Stimulated activated memory B cell treated with anti-CD40 and anti-IgM and Interleukin-4, amounts not matched to agents 10 μg/mL and 1 μg/mL and 100 μg/mL, for 72 hours (primary cell): ENCODE measurements around the gene CHAF1B.
"Not testable (repeated sequence)": the region's sequence is repeated elsewhere in the genome, so short reads cannot be mapped to it uniquely, and the experiment has no call there.

Source experiments
- ATAC-seq: fragments of 150-1000 bp; cut with Tn5 transposase; 2 replicates; pipeline ENCODE4 v1.10.0; 2021
- H3K27ac Mint-ChIP-seq: one replicate; pipeline ENCODE4 v1.8.0; 2022; ENCODE audit warnings: mild to moderate bottlenecking, mixed read lengths
- H3K27me3 Mint-ChIP-seq: one replicate; pipeline ENCODE4 v1.8.0; 2022; ENCODE audit warnings: mixed read lengths
- H3K36me3 Mint-ChIP-seq: one replicate; pipeline ENCODE4 v1.8.0; 2022; ENCODE audit warnings: mixed read lengths
- H3K4me1 Mint-ChIP-seq: one replicate; pipeline ENCODE4 v1.8.0; 2022; ENCODE audit warnings: mixed read lengths
- H3K4me3 Mint-ChIP-seq: one replicate; pipeline ENCODE4 v1.8.0; 2022; ENCODE audit warnings: mild to moderate bottlenecking, moderate library complexity, mixed read lengths
- H3K9me3 Mint-ChIP-seq: one replicate; pipeline ENCODE4 v1.8.0; 2022; ENCODE audit warnings: mixed read lengths

CHAF1B gene

DNA sequence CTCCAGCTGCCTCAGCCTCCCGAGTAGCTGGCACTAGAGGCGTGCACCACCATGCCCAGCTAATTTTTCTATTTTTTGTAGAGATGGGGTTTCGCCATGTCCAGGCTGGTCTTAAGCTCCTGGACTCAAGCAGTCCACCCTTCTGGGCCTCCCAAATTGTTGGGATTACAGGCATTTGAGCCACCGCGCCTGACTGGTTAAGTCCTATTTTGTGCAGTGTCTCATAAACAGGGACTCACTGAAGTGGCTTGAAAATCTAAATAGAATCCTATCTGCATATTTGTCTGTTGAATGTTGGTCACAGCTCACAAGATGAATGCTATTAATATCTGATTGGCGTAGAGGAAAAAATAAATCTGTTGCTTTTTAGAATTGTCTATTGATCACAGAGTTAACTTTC, 5.9 kb upstream of the CHAF1B start:
- Mint-ChIP-seq H3K4me1 (no peaks in the 10 kb centered on the region), H3K4me3 (no peak overlapping the region), H3K9me3 (no peaks in the 10 kb centered on the region), H3K36me3 (peaks cover 20% of the 10 kb centered on the region), H3K27ac (no peak overlapping the region), H3K27me3 (no peaks in the 10 kb centered on the region)
- ATAC-seq: no peak

DNA sequence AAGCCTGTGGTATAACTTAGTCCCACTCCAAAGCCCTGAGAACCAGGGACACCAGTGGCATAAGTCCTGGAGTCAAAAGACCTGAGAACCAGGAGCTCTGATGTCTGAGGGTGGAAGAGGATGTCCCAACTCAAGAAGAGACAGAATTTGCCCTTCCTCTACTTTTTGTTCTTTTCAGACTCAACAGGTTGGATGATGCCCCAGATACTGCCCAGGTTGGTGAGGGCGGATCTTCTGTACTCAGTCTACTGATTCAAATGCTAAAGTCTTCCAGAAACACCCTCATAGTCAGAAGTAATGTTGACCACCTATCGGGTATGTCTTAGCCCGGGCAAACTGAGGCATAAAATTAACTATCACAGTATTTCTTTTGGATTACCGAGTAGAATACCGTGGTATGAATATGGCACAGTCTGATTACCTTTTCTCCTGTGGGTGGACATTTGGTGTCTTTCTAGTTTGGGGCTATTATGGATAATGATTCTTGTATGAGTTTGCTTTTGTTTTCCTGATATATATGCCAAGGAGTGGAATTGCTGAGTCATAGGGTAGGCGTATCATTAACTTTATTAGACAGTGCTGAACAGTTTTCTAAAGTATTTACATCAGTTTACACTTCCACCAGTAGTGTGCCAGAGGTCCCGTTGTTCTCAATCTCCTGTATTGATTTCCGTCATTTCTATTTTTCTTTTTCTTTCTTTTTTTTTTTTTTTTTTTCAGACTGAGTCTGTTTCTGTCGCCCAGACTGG, 3.2 kb upstream of the CHAF1B start:
- no peaks in the 10 kb centered on the region for H3K9me3 Mint-ChIP-seq
- no peak overlapping the region for H3K27ac Mint-ChIP-seq
- no peaks in the 10 kb centered on the region for H3K27me3 Mint-ChIP-seq
- H3K4me3 Mint-ChIP-seq: no peak overlapping the region
- no peaks in the 10 kb centered on the region for H3K4me1 Mint-ChIP-seq
- H3K36me3 Mint-ChIP-seq: peaks cover 7% of the 10 kb centered on the region
- no peak for ATAC-seq

DNA sequence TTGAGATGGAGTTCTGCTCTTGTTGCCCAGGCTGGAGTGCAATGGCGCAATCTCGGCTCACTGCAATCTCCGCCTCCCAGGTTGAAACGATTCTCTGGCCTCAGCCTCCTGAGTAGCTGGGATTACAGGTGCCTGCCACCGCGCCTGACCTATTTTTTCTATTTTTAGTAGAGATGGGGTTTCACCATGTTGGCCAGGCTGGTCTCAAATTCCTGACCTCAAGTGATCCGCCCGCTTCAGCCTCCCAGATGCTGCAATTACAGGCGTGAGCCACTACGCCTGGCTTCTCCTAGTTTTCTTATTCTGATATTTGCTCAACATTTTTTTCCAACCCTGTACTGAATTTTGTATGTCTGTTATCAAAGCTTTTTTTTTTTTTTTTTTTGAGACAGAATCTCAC, 2.5 kb upstream of the CHAF1B start:
- ATAC-seq, H3K27me3 Mint-ChIP-seq, H3K36me3 Mint-ChIP-seq, H3K27ac Mint-ChIP-seq, H3K4me3 Mint-ChIP-seq, H3K4me1 Mint-ChIP-seq, H3K9me3 Mint-ChIP-seq: not testable (repeated sequence)

GRCh38 chr21:36384885-36385232, 333 bp upstream of the CHAF1B start:
- peak; percentile 3 for ATAC-seq
- H3K9me3 Mint-ChIP-seq: no peaks in the 10 kb centered on the region
- H3K27ac Mint-ChIP-seq: no peak overlapping the region
- peak overlapping the region; percentile 26 for H3K4me3 Mint-ChIP-seq
- H3K4me1 Mint-ChIP-seq: peaks cover 5% of the 10 kb centered on the region
- no peaks in the 10 kb centered on the region for H3K27me3 Mint-ChIP-seq
- no peaks in the 10 kb centered on the region for H3K36me3 Mint-ChIP-seq

DNA sequence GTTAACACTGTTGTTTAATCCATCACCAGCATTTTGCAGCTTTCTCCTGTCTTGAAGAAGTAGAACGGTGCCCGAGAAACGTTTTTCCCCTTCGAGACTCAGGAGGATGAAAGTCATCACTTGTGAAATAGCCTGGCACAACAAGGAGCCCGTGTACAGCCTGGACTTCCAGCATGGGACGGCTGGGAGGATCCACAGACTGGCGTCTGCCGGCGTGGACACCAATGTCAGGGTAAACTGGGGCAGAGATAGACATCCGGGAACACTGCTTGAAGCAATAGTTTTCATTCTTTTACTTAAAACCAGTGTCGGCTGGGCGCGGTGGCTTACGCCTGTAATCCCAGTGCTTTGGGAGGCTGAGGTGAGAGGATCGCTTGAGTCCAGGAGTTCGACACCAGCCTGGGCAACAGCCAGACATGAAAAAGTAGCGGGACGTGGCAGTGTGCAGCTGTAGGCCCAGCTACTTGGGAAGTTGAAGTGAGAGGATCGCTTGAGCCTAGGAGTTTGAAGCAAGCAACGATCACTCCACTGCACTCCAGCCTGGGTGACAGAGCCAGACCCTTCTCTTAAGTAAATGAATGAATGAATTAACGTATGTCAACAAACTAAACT, 945 bp downstream of the CHAF1B start:
- Mint-ChIP-seq H3K4me3 (peak overlapping the region; percentile 76), H3K36me3 (peaks cover under 1% of the 10 kb centered on the region), H3K27me3 (no peaks in the 10 kb centered on the region), H3K27ac (no peak overlapping the region), H3K9me3 (no peaks in the 10 kb centered on the region), H3K4me1 (peaks cover 5% of the 10 kb centered on the region)
- no peak for ATAC-seq

DNA sequence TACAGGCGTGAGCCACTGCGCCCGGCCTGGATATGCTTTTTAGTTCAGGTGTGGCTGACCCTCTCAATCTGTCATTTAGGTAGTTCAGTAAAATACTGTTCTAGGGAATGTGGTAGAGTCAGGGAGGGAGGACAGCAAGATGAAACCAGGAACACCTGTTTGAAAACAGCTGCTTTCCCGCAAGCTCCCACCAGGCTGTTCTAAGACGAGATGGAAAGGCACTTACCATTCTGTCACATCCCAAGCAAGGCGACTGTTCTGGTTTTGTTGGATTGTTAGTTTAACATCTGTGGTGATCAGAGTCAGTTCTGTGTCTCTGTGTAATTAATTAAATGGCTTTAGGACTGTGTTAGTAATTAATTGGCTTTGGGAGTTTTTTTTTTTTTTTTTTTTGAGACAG, 2.9 kb downstream of the CHAF1B start:
- no peak overlapping the region for H3K27ac Mint-ChIP-seq
- peaks cover 2% of the 10 kb centered on the region for H3K9me3 Mint-ChIP-seq
- H3K27me3 Mint-ChIP-seq: no peaks in the 10 kb centered on the region
- H3K36me3 Mint-ChIP-seq: peaks cover 19% of the 10 kb centered on the region
- peaks cover 5% of the 10 kb centered on the region for H3K4me1 Mint-ChIP-seq
- no peak overlapping the region for H3K4me3 Mint-ChIP-seq
- ATAC-seq: no peak

DNA sequence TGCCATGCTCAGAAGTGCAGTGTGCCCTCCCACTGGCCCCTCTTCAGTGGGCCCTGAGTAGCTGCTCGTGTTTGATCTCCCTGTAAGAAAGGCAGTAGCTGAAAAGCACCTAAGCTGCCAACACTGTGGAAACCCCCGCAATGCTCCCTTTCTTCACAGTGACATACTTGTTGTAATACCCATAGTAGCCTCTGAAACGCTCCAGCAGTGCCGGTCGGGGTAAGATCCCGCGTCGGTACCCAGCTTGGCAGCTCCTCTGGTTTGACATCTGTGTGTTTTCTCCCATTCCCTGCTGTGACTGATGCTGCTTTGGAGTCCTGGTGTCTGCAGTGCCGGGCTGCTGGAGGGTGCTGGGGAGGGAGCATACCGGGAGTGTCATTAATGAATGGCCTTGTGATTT, 3.6 kb downstream of the CHAF1B start:
- Mint-ChIP-seq H3K27me3 (no peaks in the 10 kb centered on the region), H3K9me3 (peaks cover 2% of the 10 kb centered on the region), H3K36me3 (peaks cover 20% of the 10 kb centered on the region), H3K4me1 (peaks cover 5% of the 10 kb centered on the region), H3K4me3 (no peak overlapping the region), H3K27ac (no peak overlapping the region)
- ATAC-seq: no peak

- peaks cover 37% of the 10 kb centered on the region for H3K36me3 Mint-ChIP-seq
- not testable (repeated sequence) for H3K27me3 Mint-ChIP-seq, H3K27ac Mint-ChIP-seq, H3K4me1 Mint-ChIP-seq, H3K4me3 Mint-ChIP-seq, H3K9me3 Mint-ChIP-seq, ATAC-seq
These were observed 6.5 kb downstream of the CHAF1B start for GRCh38 chr21:36391649-36392048.

- Mint-ChIP-seq H3K9me3 (peaks cover 2% of the 10 kb centered on the region), H3K4me1 (no peaks in the 10 kb centered on the region), H3K36me3 (peaks cover 55% of the 10 kb centered on the region), H3K27me3 (no peaks in the 10 kb centered on the region), H3K4me3 (no peak overlapping the region), H3K27ac (no peak overlapping the region)
- no peak for ATAC-seq
These were observed 10.3 kb downstream of the CHAF1B start for GRCh38 chr21:36395353-36396111.

GRCh38 chr21:36396325-36396724, 11.1 kb downstream of the CHAF1B start:
- H3K27me3 Mint-ChIP-seq: no peaks in the 10 kb centered on the region
- no peak overlapping the region for H3K27ac Mint-ChIP-seq
- H3K4me1 Mint-ChIP-seq: no peaks in the 10 kb centered on the region
- no peak overlapping the region for H3K4me3 Mint-ChIP-seq
- H3K9me3 Mint-ChIP-seq: peaks cover 2% of the 10 kb centered on the region
- no peak for ATAC-seq
- H3K36me3 Mint-ChIP-seq: peaks cover 57% of the 10 kb centered on the region

DNA sequence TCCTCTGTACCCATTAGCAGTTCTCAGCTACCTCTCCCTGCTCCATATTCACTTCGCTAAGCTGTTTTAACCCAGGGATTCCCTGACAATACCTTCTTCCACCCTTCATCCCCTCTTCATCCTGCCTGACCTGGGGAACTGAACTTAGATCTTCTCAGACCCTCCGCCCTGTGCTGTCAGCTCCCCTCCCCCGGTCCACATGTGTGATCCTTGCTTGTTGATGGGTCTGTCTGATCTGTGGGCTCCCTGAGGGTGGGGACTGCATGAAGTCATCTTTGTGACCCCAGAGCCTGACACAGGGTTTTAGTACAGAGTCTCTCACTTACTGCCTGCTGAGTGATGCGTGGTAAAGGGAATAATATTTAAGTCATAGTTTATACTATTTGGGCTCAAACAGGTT, 11.8 kb downstream of the CHAF1B start:
- Mint-ChIP-seq H3K4me3 (no peak overlapping the region), H3K36me3 (peaks cover 50% of the 10 kb centered on the region), H3K27me3 (no peaks in the 10 kb centered on the region), H3K27ac (no peak overlapping the region), H3K4me1 (no peaks in the 10 kb centered on the region), H3K9me3 (peaks cover 2% of the 10 kb centered on the region)
- no peak for ATAC-seq

- no peaks in the 10 kb centered on the region for H3K27me3 Mint-ChIP-seq
- peaks cover 2% of the 10 kb centered on the region for H3K9me3 Mint-ChIP-seq
- peaks cover 51% of the 10 kb centered on the region for H3K36me3 Mint-ChIP-seq
- no peak for ATAC-seq
- no peak overlapping the region for H3K27ac Mint-ChIP-seq
- no peak overlapping the region for H3K4me3 Mint-ChIP-seq
- H3K4me1 Mint-ChIP-seq: no peaks in the 10 kb centered on the region
These were observed 12.4 kb downstream of the CHAF1B start for GRCh38 chr21:36397606-36398005.

DNA sequence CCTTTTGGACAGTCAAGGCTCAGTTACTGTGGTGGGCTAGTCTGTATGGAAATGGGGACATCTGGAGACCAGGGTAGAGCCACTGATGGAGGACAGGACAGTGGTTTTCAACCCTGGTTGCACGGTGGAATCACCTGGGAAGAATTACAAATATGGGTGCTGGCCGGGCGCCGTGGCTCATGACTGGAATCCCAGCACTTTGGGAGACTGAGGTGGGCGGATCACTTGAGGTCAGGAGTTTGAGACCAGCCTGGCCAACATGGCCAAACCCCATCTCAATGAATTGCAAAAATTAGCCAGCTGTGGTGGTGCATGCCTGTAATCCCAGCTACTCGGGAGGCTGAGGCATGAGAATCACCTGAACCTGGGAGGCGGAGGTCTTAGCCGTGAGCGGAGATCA, 14.5 kb downstream of the CHAF1B start:
- H3K4me1 Mint-ChIP-seq, H3K27me3 Mint-ChIP-seq, ATAC-seq, H3K9me3 Mint-ChIP-seq, H3K4me3 Mint-ChIP-seq, H3K27ac Mint-ChIP-seq: not testable (repeated sequence)
- peaks cover 49% of the 10 kb centered on the region for H3K36me3 Mint-ChIP-seq

- Mint-ChIP-seq H3K4me3 (no peak overlapping the region), H3K9me3 (no peaks in the 10 kb centered on the region)
- no peak for ATAC-seq
These were observed 15.5 kb downstream of the CHAF1B start for GRCh38 chr21:36400719-36401118.

GRCh38 chr21:36402339-36402738, 17.1 kb downstream of the CHAF1B start:
- Mint-ChIP-seq H3K4me1 (no peaks in the 10 kb centered on the region), H3K4me3 (no peak overlapping the region), H3K27me3 (no peaks in the 10 kb centered on the region), H3K27ac (no peak overlapping the region), H3K9me3 (no peaks in the 10 kb centered on the region), H3K36me3 (peaks cover 46% of the 10 kb centered on the region)
- no peak for ATAC-seq

More at GRCh38 chr21:36400719-36401118, 15.5 kb downstream of the CHAF1B start:
- H3K27me3 Mint-ChIP-seq: no peaks in the 10 kb centered on the region
- peaks cover 50% of the 10 kb centered on the region for H3K36me3 Mint-ChIP-seq
- no peak overlapping the region for H3K27ac Mint-ChIP-seq
- H3K4me1 Mint-ChIP-seq: no peaks in the 10 kb centered on the region

DNA sequence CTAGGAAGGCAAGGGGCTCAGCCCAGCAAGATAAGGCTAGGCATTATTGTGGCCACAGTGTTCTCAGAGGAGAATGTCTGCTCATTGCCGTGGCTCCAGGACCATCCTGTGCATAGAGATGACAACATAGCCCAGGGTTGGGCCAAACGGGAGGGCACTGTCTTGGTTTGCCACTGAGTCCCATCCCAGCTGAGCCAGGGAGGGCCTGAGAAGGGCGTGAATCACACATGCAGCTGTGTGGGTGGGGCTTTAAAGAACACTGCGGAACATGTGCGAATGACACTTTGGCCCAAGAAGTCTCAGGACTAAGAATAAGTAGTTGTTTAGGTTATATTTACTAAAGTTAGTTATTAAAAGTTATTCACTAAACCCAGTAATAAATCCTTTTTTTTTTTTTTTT, 18.5 kb downstream of the CHAF1B start:
- Mint-ChIP-seq H3K4me1 (no peaks in the 10 kb centered on the region), H3K9me3 (no peaks in the 10 kb centered on the region), H3K4me3 (no peak overlapping the region), H3K27ac (no peak overlapping the region), H3K36me3 (peaks cover 49% of the 10 kb centered on the region), H3K27me3 (no peaks in the 10 kb centered on the region)
- no peak for ATAC-seq
